Activated CD4-positive, alpha-beta memory T cell treated with anti-CD3 and anti-CD28 coated beads, Interleukin-2, amount 10 ng/mL, durations not matched to agents 7 days and 5 days (primary cell): ENCODE results near the gene SPRY1. TPM values are rescaled to one million over a fixed set of nuclear protein-coding genes. Genes with fewer than 3 reads are reported as not detected.
A peak's percentile ranks its signal among the peaks of the same experiment; 100 is the strongest.

Experiments used
- CTCF ChIA-PET: fragments of 350-600 bp; sonication (Branson Sonifier 250); formaldehyde crosslinking; loops from one replicate; lab custom pipeline; 2021; ENCODE audit warnings: antibody characterized with exemption, inconsistent platforms; lab: Charles Lee
- POLR2A ChIA-PET: fragments of 350-600 bp; sonication (Branson Sonifier 250); formaldehyde crosslinking; loops from one replicate; lab custom pipeline; 2021; ENCODE audit warnings: antibody characterized with exemption; lab: Charles Lee
- DNase-seq: peaks from one replicate; pipeline ENCODE4 v3.0.0-alpha.2; 2020
- H3K27ac Mint-ChIP-seq: one replicate; pipeline ENCODE4 v1.8.0; 2021; ENCODE audit warnings: mild to moderate bottlenecking, mixed read lengths
- H3K27me3 Mint-ChIP-seq: one replicate; pipeline ENCODE4 v1.8.0; 2021; ENCODE audit warnings: mixed read lengths
- H3K36me3 Mint-ChIP-seq: one replicate; pipeline ENCODE4 v1.8.0; 2021; ENCODE audit warnings: low read depth, mixed read lengths
- H3K4me1 Mint-ChIP-seq: one replicate; pipeline ENCODE4 v1.8.0; 2021; ENCODE audit warnings: mixed read lengths
- H3K4me3 Mint-ChIP-seq: one replicate; pipeline ENCODE4 v1.8.0; 2021; ENCODE audit warnings: mild to moderate bottlenecking, mixed read lengths
- H3K9me3 Mint-ChIP-seq: one replicate; pipeline ENCODE4 v1.8.0; 2021; ENCODE audit warnings: mixed read lengths
- total RNA-seq, 2 experiments: library from RNA; stranded (reverse); gene quantifications; one replicate each; pipeline ENCODE4 v1.2.3, GENCODE V29; 2021

The SPRY1 gene
- total RNA-seq, 2 experiments from 2014 or later = 16.5 to 18.5 TPM

- Mint-ChIP-seq H3K27me3 (peaks cover 14% of the 10 kb centered on the region), H3K4me3 (peak overlapping the region; percentile 22), H3K9me3 (no peaks in the 10 kb centered on the region), H3K4me1 (peaks cover 18% of the 10 kb centered on the region), H3K36me3 (no peaks in the 10 kb centered on the region), H3K27ac (peak overlapping the region; percentile 31)
- POLR2A ChIA-PET = no interaction called here
- peak; percentile 42 for DNase-seq
- CTCF ChIA-PET = interaction anchor here (1.0 kb wide), 1 partner anchor 44 kb away, joined by 3 read pairs; no protein-coding TSS in a partner anchor
Observed at GRCh38 chr4:123443401-123444289, 47.0 kb downstream of the SPRY1 start.

GRCh38 chr4:123444290-123444731 is 47.7 kb downstream of the SPRY1 start:
- POLR2A ChIA-PET = no interaction called here
- Mint-ChIP-seq H3K4me3 (peak overlapping the region; percentile 22), H3K27ac (peak overlapping the region; percentile 31), H3K9me3 (no peaks in the 10 kb centered on the region), H3K4me1 (peaks cover 21% of the 10 kb centered on the region), H3K27me3 (peaks cover 14% of the 10 kb centered on the region), H3K36me3 (no peaks in the 10 kb centered on the region)
- peak; percentile 27 for DNase-seq
- CTCF ChIA-PET = interaction anchor here (1.0 kb wide), 1 partner anchor 45 kb away, joined by 3 read pairs; no protein-coding TSS in a partner anchor

- H3K4me1 Mint-ChIP-seq = peaks cover 31% of the 10 kb centered on the region
- ChIA-PET POLR2A (no interaction called here), CTCF (no interaction called here)
- no peak overlapping the region for H3K4me3 Mint-ChIP-seq
- no peaks in the 10 kb centered on the region for H3K36me3 Mint-ChIP-seq
- H3K27me3 Mint-ChIP-seq = peaks cover 10% of the 10 kb centered on the region
- no peak for DNase-seq
- no peaks in the 10 kb centered on the region for H3K9me3 Mint-ChIP-seq
- H3K27ac Mint-ChIP-seq = no peak overlapping the region
Observed at GRCh38 chr4:123446865-123447474, 50.4 kb downstream of the SPRY1 start.

- Mint-ChIP-seq H3K9me3 (no peaks in the 10 kb centered on the region), H3K27ac (no peak overlapping the region), H3K4me3 (no peak overlapping the region), H3K4me1 (peaks cover 20% of the 10 kb centered on the region), H3K36me3 (no peaks in the 10 kb centered on the region), H3K27me3 (peaks cover 5% of the 10 kb centered on the region)
- POLR2A ChIA-PET = no interaction called here
- DNase-seq = no peak
- CTCF ChIA-PET = no interaction called here
Observed at GRCh38 chr4:123449362-123449761, 52.8 kb downstream of the SPRY1 start.

GRCh38 chr4:123449780-123450179 is 53.2 kb downstream of the SPRY1 start:
- peaks cover 18% of the 10 kb centered on the region for H3K4me1 Mint-ChIP-seq
- H3K4me3 Mint-ChIP-seq = no peak overlapping the region
- no peak for DNase-seq
- H3K9me3 Mint-ChIP-seq = no peaks in the 10 kb centered on the region
- H3K36me3 Mint-ChIP-seq = no peaks in the 10 kb centered on the region
- peaks cover 4% of the 10 kb centered on the region for H3K27me3 Mint-ChIP-seq
- no peak overlapping the region for H3K27ac Mint-ChIP-seq
- ChIA-PET CTCF (no interaction called here), POLR2A (no interaction called here)

- H3K9me3 Mint-ChIP-seq = no peaks in the 10 kb centered on the region
- H3K4me3 Mint-ChIP-seq = no peak overlapping the region
- no peak for DNase-seq
- H3K4me1 Mint-ChIP-seq = peaks cover 18% of the 10 kb centered on the region
- ChIA-PET POLR2A (no interaction called here), CTCF (no interaction called here)
- no peak overlapping the region for H3K27ac Mint-ChIP-seq
- H3K36me3 Mint-ChIP-seq = no peaks in the 10 kb centered on the region
- H3K27me3 Mint-ChIP-seq = peaks cover 6% of the 10 kb centered on the region
Observed at GRCh38 chr4:123450393-123450792, 53.8 kb downstream of the SPRY1 start.

- CTCF ChIA-PET = interaction anchor here (0.6 kb wide), 1 partner anchor 232 kb away, joined by 3 read pairs; no protein-coding TSS in a partner anchor
- POLR2A ChIA-PET = no interaction called here
- H3K9me3 Mint-ChIP-seq = no peaks in the 10 kb centered on the region
Observed at GRCh38 chr4:123452616-123453015, 56.0 kb downstream of the SPRY1 start.

GRCh38 chr4:123453061-123453680 is 56.6 kb downstream of the SPRY1 start:
- peaks cover 4% of the 10 kb centered on the region for H3K27me3 Mint-ChIP-seq
- no peak overlapping the region for H3K4me3 Mint-ChIP-seq
- POLR2A ChIA-PET = no interaction called here
- H3K9me3 Mint-ChIP-seq = no peaks in the 10 kb centered on the region
- CTCF ChIA-PET = no interaction called here
- no peak for DNase-seq
- H3K27ac Mint-ChIP-seq = no peak overlapping the region
- H3K4me1 Mint-ChIP-seq = peaks cover 14% of the 10 kb centered on the region
- H3K36me3 Mint-ChIP-seq = no peaks in the 10 kb centered on the region

More at GRCh38 chr4:123452616-123453015, 56.0 kb downstream of the SPRY1 start:
- Mint-ChIP-seq H3K4me1 (peaks cover 14% of the 10 kb centered on the region), H3K27ac (no peak overlapping the region), H3K36me3 (no peaks in the 10 kb centered on the region), H3K27me3 (peaks cover 4% of the 10 kb centered on the region), H3K4me3 (no peak overlapping the region)
- DNase-seq = no peak
